ENCODE measurements around the gene BAZ1A. TPM values are rescaled to one million over a fixed set of nuclear protein-coding genes. Genes with fewer than 3 reads are reported as not detected.
"Not testable (repeated sequence)": the region's sequence is repeated elsewhere in the genome, so short reads cannot be mapped to it uniquely, and the experiment has no call there.

Gene BAZ1A
- total RNA-seq, 1 donor from 2014 or later, result 58.6 TPM

DNA sequence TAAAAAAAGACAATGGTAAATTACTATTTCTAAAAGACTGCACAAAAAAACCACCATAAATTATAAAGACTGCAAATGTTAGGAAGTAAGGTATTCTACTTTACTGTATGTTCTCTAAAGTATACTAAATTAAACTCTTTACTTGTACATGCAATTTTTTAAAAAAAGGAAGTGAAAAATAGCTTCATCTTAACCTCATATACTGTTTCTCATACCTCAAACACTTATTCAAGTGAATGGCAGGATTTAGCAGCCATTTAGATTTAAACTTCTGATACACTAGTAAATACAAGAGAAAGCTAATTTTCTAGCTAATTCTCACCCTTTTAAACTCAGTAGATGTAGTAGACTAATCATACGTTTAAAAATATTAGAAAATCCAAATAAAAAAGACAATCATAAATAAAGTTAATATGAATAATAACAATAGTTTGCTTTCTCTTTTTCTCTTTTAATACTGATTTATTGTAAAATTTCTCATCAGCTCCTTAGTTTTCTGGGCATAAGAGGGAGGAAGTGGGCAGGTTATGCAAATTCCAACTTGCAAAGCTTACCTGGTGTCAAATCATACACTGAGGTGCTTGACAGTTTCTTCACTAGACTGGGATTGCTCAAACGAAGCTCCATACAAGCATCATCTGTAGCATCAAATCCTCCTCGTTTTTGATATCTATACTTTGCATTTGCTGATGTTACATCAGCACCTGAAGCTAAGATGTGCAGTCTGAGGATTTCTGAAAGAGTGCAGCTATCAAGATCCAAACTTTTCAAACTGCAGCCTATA is 89.7 kb downstream of the BAZ1A start:
- intact Hi-C loops (cut with micrococcal nuclease), result no loop called here

DNA sequence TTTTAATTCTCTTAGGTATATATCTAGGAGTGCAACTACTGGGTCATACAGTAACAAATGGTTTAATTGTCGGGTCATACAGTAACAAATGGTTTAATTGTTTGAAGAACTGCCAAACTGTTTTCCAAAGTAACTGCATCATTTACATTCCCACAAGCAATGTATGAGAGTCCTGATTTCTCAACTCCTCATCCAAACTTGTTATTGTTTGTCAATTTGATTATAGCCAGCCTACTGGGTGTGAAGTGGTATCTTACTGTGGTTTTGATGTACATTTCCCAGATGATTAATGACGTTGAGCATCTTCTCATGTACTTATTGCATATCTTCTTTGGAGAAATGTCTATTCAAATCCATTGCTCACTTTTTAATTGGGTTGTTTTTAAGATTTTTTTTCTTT is 93.1 kb downstream of the BAZ1A start:
- intact Hi-C loops (cut with micrococcal nuclease), result no loop called here

DNA sequence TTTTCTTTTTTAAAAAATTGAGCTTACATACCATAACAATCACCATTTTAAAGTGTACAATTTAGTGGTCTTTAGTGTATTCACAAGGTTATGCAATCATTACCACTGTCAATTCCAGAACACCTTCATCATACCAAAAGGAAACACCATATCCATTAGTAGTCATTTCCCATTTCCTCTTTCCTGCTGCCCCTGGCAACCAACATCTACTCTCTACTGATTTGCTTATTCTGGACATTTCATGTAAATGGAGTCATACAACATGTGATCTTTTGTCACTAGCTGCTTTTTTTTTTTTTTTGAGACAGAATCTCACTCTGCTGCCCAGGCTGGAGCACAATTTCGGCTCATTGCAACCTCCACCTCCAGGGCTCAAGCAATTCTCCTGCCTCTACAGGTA is 93.9 kb downstream of the BAZ1A start:
- intact Hi-C loops (cut with micrococcal nuclease), result no loop called here

DNA sequence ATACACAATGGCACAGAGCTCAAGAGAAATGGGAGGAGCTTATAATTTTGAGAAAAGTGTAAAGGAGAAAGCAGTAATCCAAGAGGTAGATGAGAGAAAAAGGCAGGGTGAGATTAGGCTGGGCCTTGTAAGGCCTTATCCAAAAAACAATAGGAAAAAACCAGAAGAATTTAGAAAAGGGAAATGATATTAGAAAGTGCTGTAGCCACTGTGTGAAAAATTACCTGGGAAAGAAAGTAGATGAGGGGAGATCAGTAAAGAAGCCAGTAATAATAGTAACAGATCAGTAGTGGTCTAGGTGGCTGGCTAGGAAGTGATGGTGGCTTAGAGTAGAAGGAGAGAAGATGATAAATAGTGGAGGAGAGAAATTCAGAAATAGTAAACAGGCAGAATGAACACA is 94.5 kb downstream of the BAZ1A start:
- intact Hi-C loops (cut with micrococcal nuclease), result no loop called here

DNA sequence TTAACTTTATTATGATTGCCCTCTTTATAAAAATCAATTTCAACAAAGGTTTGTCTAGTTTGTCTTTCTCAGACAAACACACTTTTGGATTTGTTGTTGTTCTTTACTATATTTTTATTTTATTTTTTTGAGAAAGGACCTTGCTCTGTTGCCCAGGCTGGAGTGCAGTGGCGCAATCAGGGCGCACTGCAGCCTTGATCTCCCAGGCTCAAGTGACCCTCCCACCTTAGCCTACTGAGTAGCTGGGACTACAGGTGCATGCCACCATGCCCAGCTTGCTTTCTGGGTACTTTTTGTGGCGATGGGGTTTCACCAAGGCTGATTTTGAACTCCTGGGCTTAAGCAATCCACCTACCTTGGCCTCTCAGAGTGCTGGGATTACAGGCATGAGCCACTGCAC is 96.4 kb downstream of the BAZ1A start:
- intact Hi-C loops (cut with micrococcal nuclease), result no loop called here

DNA sequence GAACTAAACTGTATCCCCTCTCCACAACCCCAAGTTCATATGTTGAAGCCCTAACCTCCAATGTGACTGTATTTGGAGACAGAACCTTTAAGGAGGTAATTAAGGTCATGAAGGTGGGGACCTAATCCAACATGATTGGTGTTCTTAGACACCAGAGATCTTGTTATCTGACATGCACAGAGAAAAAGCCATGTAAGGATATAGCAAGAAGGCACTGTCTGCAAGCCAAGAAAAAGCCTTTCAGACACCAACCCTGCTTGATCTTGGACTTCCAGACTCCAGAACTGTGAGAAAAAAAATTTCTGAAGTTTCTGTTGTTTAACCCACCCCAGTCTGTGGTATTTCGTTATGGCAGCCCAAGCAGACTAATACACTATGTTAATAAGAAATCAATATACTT is 98.5 kb downstream of the BAZ1A start:
- intact Hi-C loops (cut with micrococcal nuclease), result no loop called here

DNA sequence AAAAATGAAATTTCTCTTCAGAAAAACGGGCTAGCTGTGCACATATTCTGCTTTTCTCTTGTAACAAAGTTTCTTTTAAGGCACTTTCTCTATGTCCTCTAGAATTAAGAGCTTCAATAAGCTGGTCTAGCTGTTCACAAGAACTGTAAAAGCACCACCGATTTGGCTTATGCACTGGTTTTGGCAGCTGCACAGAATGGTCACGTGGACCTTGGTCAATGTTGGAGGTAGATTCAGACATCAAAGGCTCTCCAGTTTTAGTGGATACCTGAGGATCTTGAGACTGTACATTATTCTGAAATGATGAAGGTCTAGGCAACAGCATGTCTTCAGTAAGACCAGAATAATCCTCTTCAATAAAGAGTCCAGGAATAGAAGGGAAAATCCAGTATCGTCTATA is 99.2 kb downstream of the BAZ1A start:
- intact Hi-C loops (cut with micrococcal nuclease), result no loop called here

DNA sequence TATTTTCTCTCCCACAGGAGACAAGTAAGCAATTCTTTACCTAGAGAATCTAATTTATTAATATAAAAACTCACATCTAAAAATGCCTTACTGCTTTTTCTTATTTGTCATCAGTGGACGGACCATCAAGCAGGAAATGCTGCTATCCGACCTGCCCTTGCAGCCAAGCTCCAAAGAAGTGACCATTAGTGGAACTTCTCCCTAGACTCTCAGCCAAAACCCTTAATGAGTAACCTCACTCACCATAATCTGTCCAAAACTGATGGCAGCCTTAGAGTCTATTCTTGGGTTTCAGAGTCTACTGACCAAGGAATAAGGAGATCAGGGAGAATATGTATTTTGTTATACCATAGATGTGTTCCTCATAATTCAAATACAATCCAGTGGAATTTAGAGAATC is 99.8 kb downstream of the BAZ1A start:
- intact Hi-C loops (cut with micrococcal nuclease), result no loop called here

DNA sequence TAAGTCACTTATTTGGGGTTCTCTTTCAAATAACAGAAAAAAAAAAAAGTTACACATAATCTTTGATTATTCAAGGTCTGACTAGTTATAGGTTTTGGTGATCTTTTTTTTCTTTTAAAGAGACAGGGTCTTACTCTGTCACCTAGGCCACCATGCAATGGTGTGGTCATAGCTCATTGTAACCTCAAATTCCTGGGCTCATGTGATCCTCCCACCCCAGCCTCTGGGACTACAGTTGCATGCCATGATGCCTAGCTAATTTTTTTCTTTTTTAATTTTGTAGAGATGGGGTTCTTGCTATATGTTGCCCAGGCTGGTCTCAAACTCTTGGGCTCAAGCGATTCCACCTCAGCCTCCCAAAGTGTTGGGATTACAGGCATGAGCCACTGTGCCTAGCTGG is 104.3 kb downstream of the BAZ1A start:
- intact Hi-C loops (cut with micrococcal nuclease), result no loop called here

DNA sequence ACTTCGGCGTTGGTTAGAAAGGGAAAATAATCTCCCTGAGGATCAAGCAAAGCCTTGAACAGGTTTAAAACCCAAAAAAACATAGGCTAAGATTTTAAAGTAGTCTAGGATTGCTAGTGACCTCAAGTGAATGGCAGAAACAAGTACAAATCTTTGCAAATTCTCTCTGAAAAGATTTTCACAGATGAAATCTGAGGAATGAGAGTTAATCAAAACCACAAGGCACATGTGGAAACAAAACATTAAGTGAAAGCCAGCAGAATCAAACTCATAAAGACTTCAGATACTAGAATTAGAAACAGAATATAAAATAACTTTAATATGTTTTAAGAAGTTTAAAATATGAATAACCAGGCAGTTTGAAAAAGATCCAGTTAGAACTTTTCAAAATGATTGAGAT is 108.6 kb downstream of the BAZ1A start:
- intact Hi-C loops (cut with micrococcal nuclease), result no loop called here

DNA sequence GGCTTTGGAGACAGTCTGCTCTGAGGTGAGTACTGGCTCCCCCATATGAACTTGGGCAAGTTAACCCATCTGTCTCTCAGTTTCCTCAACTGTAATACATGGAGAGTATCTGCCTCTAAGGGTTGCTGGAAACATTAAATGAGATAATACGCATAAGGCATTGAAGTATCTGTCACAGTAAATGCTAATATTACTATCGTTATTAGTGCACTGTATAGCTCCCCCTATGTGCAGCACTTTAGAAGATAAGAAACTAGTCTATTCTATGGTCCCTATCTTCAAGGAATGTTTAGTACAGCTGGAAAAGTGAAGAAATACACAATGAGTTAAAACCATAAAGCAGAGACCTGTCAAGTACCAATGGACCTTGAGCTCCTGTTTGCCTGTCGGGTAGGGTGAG is 109.1 kb downstream of the BAZ1A start:
- intact Hi-C loops (cut with micrococcal nuclease), result no loop called here

DNA sequence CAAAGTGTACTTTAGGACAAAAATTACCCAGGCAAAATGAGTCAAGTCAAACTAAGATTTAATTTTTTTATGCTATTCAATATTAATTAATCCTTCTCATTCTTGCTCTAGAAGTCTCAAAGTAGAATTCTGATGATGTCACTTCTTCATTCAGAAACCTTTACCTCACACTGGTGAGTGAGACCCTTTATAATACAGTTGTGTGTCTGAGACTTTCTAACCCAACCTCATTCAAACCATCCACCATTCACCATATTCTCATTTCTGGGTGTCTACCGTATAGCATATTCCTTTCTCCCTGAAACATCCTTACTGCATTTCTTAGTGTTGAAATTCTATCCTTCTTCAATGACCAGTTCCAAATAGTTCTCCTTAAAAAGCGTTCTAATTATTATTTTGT is 119.9 kb downstream of the BAZ1A start:
- intact Hi-C loops (cut with micrococcal nuclease), result no loop called here

DNA sequence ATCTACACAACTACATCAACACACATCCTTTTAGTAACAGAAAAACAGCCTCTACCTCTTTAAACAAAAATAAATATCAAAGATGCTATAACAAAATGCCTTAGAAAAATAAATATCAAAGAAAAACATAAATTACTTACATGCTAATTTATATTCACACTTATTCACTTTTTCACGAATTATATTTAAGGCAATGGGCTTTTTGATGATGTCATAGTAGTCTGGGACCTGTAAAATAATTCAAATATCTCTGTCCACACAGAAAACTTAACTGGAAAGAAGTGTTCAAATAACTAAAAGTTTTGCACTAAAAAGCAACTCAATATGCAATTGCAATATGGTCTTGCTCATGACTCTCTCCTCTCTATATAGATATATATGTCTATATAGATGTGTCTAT is 120.5 kb downstream of the BAZ1A start:
- intact Hi-C loops (cut with micrococcal nuclease), result no loop called here

DNA sequence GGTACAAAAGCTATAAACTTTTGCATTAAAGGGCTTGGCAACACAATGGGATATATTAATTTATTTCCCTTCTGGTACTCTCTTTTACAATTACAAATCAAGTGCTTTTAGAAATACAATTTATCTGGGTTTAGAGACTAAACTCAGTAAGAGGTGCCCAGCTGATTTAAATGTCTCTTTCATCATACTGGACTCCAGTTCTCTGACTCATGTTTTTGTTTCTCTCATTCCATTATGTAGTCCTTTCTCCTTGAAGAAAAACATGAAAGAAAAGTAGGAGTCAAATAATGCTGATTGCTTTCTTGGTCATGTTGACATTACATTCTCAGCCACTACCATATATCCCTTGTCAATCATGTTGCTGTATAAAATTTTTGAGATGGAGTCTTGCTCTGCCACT is 124.5 kb downstream of the BAZ1A start:
- intact Hi-C loops (cut with micrococcal nuclease), result no loop called here

DNA sequence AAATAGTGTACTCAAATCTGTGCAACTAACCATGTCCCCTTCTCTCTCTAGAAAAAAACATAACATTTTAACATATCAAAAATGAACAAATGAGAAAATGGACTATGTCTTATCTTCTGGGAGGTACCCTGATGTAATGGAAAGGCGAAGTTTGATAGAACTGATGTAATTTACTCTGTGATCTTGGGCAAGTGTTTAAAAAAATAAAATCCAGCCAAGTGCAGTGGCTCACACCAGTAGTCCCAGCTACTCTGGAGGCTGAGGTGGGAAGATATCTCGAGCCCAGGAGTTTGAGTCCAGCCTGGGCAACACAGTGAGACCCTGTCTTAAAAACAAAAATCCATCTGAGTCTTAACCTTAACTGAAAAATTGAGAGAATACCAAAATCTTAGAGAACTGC is 124.9 kb downstream of the BAZ1A start:
- intact Hi-C loops (cut with micrococcal nuclease), result no loop called here

DNA sequence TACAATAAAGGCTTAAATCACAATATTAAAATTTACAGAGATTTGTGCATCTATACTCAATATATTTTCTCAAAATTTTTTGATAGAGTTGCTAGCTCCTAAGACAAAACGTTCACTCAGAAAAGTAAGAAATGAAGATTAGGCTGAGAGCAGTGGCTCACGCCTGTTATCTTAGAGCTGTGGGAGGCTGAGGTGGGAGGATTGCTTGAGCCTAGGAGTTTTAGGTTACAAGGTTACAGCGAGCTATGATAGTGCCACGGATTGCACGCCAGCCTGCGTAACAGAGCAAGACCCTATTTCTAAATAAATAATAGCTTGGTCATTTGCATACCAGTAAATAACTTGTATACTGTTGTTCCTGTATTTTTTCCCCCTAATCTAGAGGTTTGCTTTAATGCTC is 125.8 kb downstream of the BAZ1A start:
- intact Hi-C loops (cut with micrococcal nuclease), result no loop called here

DNA sequence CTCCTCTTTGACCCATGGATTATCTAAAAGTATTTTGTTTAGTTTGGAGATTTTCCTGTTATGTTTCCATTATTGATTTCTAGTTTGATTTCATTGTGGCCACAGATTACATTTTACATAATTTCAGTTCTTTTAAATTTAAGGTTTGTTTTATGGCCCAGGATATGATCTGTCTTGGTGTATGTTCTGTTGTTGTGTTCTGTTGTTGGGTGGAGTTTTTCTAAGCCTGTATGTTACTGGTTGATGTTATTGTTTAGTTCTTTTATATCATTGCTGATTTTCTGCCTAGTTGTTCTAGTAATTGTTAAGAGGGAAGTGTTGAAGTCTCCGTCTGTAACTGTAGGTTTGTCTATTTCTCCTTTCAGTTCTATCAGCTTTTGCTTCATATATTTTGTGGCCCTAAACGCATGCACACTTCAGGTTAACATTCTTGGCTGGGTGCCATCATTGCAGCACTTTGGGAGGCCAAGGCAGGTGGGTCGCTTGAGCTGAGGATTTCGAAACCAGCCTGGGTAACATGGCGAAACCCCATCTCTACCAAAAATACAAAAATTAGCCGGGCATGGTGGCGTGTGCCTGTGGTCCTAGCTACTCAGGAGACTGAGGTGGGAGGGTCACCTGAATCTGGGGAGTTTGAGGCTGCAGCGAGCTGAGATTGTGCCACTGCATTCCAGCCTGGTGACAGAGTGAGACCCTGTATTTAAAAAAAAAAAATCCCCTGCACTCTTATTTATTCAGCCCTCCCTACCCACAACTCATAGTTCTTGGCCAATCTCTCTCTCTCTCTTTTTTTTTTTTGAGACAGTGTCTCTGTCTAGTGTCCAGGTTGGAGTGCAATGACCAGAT is 132.7 kb downstream of the BAZ1A start:
- intact Hi-C loops (cut with micrococcal nuclease), result no loop called here

DNA sequence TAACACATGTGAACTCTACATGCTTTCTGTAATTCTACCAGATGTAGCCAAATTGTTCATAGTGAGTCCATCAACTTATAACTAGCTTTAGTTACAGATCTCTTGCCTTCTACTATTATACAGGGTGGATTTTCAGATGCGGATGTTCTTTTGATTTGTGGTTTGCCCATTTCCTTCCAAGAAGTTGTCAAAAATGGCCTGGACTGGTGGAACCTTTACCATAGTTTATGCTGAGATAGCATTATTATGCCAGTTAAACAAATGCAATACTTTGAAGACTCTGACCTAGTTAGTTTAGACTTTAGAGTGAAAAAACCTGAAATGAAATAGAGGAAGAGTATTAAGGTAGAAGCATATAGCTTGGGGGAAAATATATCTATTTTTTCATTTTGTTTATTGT is 133.3 kb downstream of the BAZ1A start:
- intact Hi-C loops (cut with micrococcal nuclease), result no loop called here

DNA sequence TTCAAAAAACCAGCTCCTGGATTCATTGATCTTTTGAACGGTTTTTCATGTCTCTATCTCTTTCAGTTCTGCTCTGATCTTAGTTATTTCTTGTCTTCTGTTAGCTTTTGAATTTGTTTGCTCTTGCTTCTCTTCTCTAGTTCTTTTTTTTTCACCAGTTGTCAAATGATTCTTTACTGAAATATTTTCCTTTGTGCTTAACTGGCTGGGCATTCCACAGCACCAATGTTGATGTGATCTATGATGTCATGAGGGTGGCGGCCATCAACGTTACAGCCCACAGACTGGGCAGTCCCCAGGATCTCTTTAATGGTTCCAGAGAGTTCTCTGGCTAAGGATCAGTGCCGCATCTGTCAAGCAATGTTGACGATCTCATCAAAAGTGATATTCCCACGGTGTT is 135.0 kb downstream of the BAZ1A start:
- intact Hi-C loops (cut with micrococcal nuclease), result not testable (repeated sequence)

DNA sequence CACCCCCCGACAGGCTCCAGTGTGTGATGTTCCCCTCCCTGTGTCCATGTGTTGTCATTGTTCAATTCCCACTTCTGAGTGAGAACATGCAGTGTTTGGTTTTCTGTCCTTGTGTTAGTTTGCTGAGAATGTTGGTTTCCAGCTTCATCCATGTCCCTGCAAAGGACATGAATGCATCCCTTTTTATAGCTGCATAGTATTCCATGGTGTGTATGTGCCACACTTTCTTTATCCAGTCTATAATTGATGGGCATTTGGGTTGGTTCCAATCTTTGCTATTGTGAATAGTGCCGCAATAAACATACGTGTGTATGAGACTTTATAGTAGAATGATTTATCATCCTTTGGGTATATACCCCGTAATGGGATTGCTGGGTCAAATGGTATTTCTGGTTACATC is 138.1 kb downstream of the BAZ1A start:
- intact Hi-C loops (cut with micrococcal nuclease), result not testable (repeated sequence)

DNA sequence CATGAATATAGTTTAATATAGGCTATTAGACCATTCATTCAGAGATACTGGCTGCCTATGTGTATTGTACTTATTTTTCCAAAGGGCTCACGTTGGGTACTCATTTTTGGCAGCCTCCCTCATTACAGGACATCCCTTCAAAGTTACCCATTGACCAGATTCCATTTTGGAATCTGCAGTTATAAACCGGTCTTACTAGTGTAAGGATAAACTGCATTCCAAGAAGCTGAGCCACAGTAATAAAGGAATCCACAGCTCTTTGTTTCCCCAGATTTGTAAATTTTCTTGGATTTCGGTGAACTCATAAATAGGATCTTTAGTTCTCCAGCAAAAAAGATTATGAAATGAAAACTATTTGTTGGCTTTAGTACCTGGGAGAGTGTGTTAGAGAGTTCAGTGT is 141.9 kb downstream of the BAZ1A start:
- intact Hi-C loops (cut with micrococcal nuclease), result no loop called here

DNA sequence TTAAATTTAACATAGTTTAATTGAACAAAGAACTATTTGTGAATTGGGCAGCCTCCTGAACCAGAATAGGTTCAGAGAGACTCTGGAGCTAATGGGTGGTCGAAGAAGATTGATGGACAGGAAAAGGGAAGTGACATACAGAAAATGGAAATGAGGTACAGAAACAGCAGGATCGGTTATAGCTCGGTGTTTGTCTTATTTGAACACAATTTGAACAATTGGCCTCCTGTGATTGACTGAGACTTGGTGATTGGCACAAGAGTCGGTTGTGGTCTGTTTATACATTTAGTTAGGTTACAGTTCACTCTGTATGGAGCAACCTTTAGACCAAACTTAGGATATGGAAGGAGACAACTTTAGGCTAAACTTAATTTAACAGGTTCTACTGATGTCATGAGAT is 142.4 kb downstream of the BAZ1A start:
- intact Hi-C loops (cut with micrococcal nuclease), result no loop called here

DNA sequence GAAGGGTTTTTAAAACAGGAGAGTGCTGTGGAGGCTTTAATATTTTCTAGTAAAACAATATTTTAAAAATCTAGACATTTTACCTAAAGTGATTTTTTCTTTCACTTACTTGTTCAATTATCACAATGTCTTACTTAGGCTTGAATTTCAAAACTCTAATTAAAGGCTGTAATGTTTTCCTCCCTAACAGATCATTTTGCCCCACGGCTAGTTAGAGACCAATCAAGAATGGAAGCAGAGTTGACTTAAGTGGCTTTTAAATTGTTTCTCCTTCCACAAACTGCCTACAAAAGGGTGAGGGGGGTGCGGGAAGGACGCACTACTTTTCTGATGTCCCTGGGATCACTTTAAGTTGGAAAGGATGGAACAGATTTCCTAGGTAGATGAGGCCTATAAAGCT is 151.3 kb downstream of the BAZ1A start:
- intact Hi-C loops (cut with micrococcal nuclease), result loop anchor here (1.0 to 2.0 kb wide), 3 partner anchors 10 to 699 kb away; partner anchors contain the start of gene CFL2

Measured in T-helper 1 cell treated with Interleukin-12 subunit alpha and Interleukin-12 subunit beta and Interleukin-4 antibody, amounts not matched to agents 30 ng/mL and 1 ng/mL, for 36 hours (primary cell).